Endothelial cell of umbilical vein (primary cell): ENCODE data around the gene CD320. TPM values are rescaled to one million over a fixed set of nuclear protein-coding genes. Genes with fewer than 3 reads are reported as not detected.

Experiments
- BruUV-seq: library from RNA; stranded (reverse); fragments of 400-500 nt; replicated peaks from 2 replicates; lab custom pipeline; 2021; lab: Mats Ljungman, UMichigan
- CTCF ChIA-PET: fragments of 300-600, 350-600 bp; sonication (Branson Sonifier 250); formaldehyde crosslinking; loops from one replicate; lab custom pipeline; 2021; ENCODE audit warnings: antibody characterized with exemption, inconsistent platforms; lab: Charles Lee
- POLR2A ChIA-PET: fragments of 300-600, 350-600 bp; sonication (Branson Sonifier 250); formaldehyde crosslinking; loops from one replicate; lab custom pipeline; 2021; ENCODE audit warnings: antibody characterized with exemption, inconsistent platforms; lab: Charles Lee
- DNase-seq: peaks from one replicate; pipeline ENCODE4 v3.0.0-alpha.2; 2011; ENCODE audit warnings: low read depth, low spot score
- FAIRE-seq: peaks from 2 replicates; lab custom pipeline; 2011; peaks lifted over from hg19 to GRCh38; lab: Jason Lieb, UNC
- H2AFZ ChIP-seq: 2 replicates; pipeline ENCODE4 v1.6.0; 2012; ENCODE audit warnings: low read depth, low read length, control low read depth, inconsistent platforms
- H3K27ac ChIP-seq: 2 replicates; pipeline ENCODE4 v1.5.1; 2011; ENCODE audit warnings: low read depth, mild to moderate bottlenecking, control low read depth, low read length, moderate library complexity; ENCODE audit not compliant: insufficient read depth
- H3K27me3 ChIP-seq, 2 experiments: 2 replicates each; pipeline versions ENCODE4 v1.6.0 to v1.6.1; 2011; ENCODE audit warnings: low read length in 2 of 2, mixed read lengths in 1 of 2; ENCODE audit not compliant: control insufficient read depth in 2 of 2, insufficient read depth in 2 of 2
- H3K36me3 ChIP-seq, 2 experiments: 2 replicates in 1 of 2; 3 replicates in 1 of 2; pipeline ENCODE4 v1.5.1; 2011; ENCODE audit warnings: low read length in 2 of 2, mild to moderate bottlenecking in 1 of 2, moderate library complexity in 1 of 2; ENCODE audit not compliant: control insufficient read depth in 2 of 2, insufficient read depth in 2 of 2; ENCODE audit errors: extremely low read depth in 1 of 2
- H3K4me1 ChIP-seq: 3 replicates; pipeline ENCODE4 v1.5.1; 2011; ENCODE audit warnings: mild to moderate bottlenecking, low read length; ENCODE audit not compliant: control insufficient read depth, insufficient read depth; ENCODE audit errors: extremely low read depth
- H3K4me2 ChIP-seq: 2 replicates; pipeline ENCODE4 v1.6.1; 2011; ENCODE audit warnings: low read length, control low read depth, mixed read lengths; ENCODE audit not compliant: insufficient read depth
- H3K4me3 ChIP-seq, 3 experiments: fragments of 200-600 bp in 1 of 3; sonication (generic), shearing (Covaris generic) in 1 of 3; replicated peaks in 1 of 3; 2 replicates each; pipeline ENCODE4 v1.5.1; 2011 to 2016; ENCODE audit warnings: control low read depth in 3 of 3, low read length in 3 of 3, mild to moderate bottlenecking in 2 of 3, inconsistent platforms in 1 of 3, low read depth in 1 of 3, moderate library complexity in 1 of 3; ENCODE audit not compliant: insufficient read depth in 1 of 3
- H3K79me2 ChIP-seq: 2 replicates; pipeline ENCODE4 v1.6.0; 2012; ENCODE audit warnings: low read length, inconsistent platforms; ENCODE audit not compliant: control insufficient read depth, insufficient read depth
- H3K9ac ChIP-seq: replicated peaks from 2 replicates; pipeline ENCODE3; 2011; ENCODE audit warnings: low read length, control low read depth; ENCODE audit not compliant: insufficient read depth; ENCODE audit errors: extremely low read depth
- H3K9me1 ChIP-seq: replicated peaks from 3 replicates; pipeline ENCODE4 v1.6.0; 2011; ENCODE audit warnings: mild to moderate bottlenecking, low read length; ENCODE audit not compliant: control insufficient read depth, insufficient read depth; ENCODE audit errors: extremely low read depth
- H3K9me3 ChIP-seq: replicated peaks from 2 replicates; pipeline ENCODE4 v1.5.1; 2012; ENCODE audit warnings: low read length, inconsistent platforms; ENCODE audit not compliant: control insufficient read depth, insufficient read depth
- H4K20me1 ChIP-seq: replicated peaks from 2 replicates; pipeline ENCODE3; 2011; ENCODE audit warnings: mild to moderate bottlenecking, low read length; ENCODE audit not compliant: control insufficient read depth, insufficient read depth; ENCODE audit errors: extremely low read depth
- FOS ChIP-seq: IDR thresholded peaks from 2 replicates; pipeline ENCODE4 v1.6.1; 2011; ENCODE audit warnings: mild to moderate bottlenecking, low read length, moderate library complexity, borderline replicate concordance; ENCODE audit not compliant: insufficient read depth
- GATA2 ChIP-seq: IDR thresholded peaks from 2 replicates; pipeline ENCODE4 v1.7.0; 2011; ENCODE audit warnings: low read depth, mild to moderate bottlenecking, moderate library complexity, mixed read lengths, low read length; ENCODE audit not compliant: insufficient read length, insufficient read depth
- JUN ChIP-seq: IDR thresholded peaks from 2 replicates; pipeline ENCODE4 v1.6.1; 2011; ENCODE audit warnings: borderline replicate concordance, low read depth; ENCODE audit not compliant: insufficient read length, insufficient read depth
- MYC ChIP-seq: IDR thresholded peaks from one replicate; pipeline ENCODE4 v1.6.1; 2011; ENCODE audit warnings: mild to moderate bottlenecking, low read depth, low read length
- dilution Hi-C: fragments of 300-500 bp; cut with MboI; formaldehyde crosslinking; loops from one replicate; pipeline ENCODE4 v1.15.0; 2019; ENCODE audit warnings: low sequenced_read_pairs; ENCODE audit not compliant: extremely low pct_ligation_motif_present
- intact Hi-C: fragments of 100-400 bp; cut with micrococcal nuclease; formaldehyde crosslinking; loops from one replicate; pipeline ENCODE4 v1.10.0; 2022
- polyA plus RNA-seq, 4 experiments: library from polyadenylated mRNA; depleted of rRNA in 3 of 4; stranded (reverse) in 3 of 4; unstranded in 1 of 4; fragments of >200 nt; gene quantifications; 2 replicates each; pipeline versions ENCODE4 v1.2.1 to v1.2.3, GENCODE V29; 2011 to 2012; ENCODE audit warnings: missing spikeins in 1 of 4
- total RNA-seq: library from RNA; stranded (reverse); gene quantifications from 2 replicates; pipeline ENCODE4 v1.2.3, GENCODE V29; 2021
- TF ChIP-seq, protein P1 (sequence below), 2 donors: IDR thresholded peaks; 1 replicate in 1 of 2; 2 replicates in 1 of 2; pipeline ENCODE4 v1.5.1; 2011; ENCODE audit warnings: low read length in 2 of 2, mild to moderate bottlenecking in 2 of 2, moderate library complexity in 2 of 2, control low read depth in 1 of 2, inconsistent platforms in 1 of 2, low read depth in 1 of 2; ENCODE audit not compliant: insufficient read depth in 1 of 2; ENCODE audit errors: extremely low read depth in 1 of 2

Gene CD320
- total and polyA plus RNA-seq, 2 donors (not counting 3 experiments of a cell fraction or from before 2014, with no cell fraction given) = 84.9 to 190 TPM

DNA sequence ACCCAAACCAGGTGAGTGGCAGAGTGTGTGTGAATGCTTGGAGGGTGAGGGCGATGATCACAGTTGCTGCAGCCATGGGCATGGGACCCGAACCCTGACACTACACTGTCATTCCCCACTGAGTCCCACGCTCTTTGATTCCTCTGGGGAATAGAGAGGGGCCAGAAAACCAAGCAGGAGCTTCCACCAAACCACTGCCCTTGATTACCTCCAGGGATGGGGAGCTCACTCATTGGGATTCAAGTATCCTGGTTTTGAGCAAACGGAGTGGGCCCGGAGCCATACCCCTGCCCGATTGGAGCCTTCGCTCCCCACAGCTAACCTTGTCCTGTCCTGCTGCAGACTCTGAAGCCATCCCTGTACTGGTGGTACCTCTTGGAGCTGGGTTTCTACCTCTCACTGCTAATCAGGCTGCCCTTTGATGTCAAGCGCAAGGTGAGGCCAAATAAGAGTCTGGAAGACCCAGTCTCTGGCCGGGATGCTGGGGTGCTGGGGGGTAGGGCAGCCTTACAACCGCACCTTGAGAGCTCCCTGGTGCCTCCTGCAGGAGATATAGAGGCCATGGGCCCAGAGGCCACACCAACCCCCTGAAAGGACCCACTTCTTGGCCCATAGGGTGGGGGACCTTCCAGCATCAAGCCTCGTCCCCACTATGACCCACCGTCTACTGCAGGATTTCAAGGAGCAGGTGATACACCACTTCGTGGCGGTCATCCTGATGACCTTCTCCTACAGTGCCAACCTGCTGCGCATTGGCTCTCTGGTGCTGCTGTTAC lies 51.7 kb downstream of the CD320 start:
- POLR2A ChIA-PET = no interaction called here
- DNase-seq = no peak
- CTCF ChIA-PET = interaction anchor here (1.2 to 9.2 kb wide), 4 partner anchors 12 to 312 kb away, joined by 4 to 117 read pairs (median 52); partner anchors contain the start of gene TIMM44
- Histone ChIP-seq H4K20me1 (no peaks in the 10 kb centered on the region), H3K4me3 (no peak overlapping the region), H3K27me3 (no peaks in the 10 kb centered on the region), H3K4me1 (no peaks in the 10 kb centered on the region), H3K9ac (no peak overlapping the region), H3K27ac (no peak overlapping the region), H3K79me2 (no peaks in the 10 kb centered on the region), H3K36me3 (no peaks in the 10 kb centered on the region), H3K4me2 (no peak overlapping the region), H2AFZ (no peak overlapping the region), H3K9me1 (no peaks in the 10 kb centered on the region), H3K9me3 (no peaks in the 10 kb centered on the region)
- FAIRE-seq = no peak
- intact Hi-C loops (no loop called here), dilution Hi-C loops (no loop called here)
- TF ChIP-seq FOS (no peak), JUN (no peak), MYC (no peak), GATA2 (no peak)
- TF ChIP-seq, protein P1, sequence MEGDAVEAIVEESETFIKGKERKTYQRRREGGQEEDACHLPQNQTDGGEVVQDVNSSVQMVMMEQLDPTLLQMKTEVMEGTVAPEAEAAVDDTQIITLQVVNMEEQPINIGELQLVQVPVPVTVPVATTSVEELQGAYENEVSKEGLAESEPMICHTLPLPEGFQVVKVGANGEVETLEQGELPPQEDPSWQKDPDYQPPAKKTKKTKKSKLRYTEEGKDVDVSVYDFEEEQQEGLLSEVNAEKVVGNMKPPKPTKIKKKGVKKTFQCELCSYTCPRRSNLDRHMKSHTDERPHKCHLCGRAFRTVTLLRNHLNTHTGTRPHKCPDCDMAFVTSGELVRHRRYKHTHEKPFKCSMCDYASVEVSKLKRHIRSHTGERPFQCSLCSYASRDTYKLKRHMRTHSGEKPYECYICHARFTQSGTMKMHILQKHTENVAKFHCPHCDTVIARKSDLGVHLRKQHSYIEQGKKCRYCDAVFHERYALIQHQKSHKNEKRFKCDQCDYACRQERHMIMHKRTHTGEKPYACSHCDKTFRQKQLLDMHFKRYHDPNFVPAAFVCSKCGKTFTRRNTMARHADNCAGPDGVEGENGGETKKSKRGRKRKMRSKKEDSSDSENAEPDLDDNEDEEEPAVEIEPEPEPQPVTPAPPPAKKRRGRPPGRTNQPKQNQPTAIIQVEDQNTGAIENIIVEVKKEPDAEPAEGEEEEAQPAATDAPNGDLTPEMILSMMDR (IDR thresholded peaks at IDR 0.05; ENCODE audit: extremely low read depth in 1 of 2, insufficient read depth in 1 of 2, low read depth in 1 of 2, low read length in 2 of 2) = no peak
- BruUV-seq = no TSS peak
